SH-SY5Y (cell line): ENCODE measurements around the gene ABCG4.

ENCODE experiments used
- GATA2 ChIP-seq: IDR thresholded peaks from 2 replicates; pipeline ENCODE4 v1.6.1; 2011; ENCODE audit warnings: mild to moderate bottlenecking, low read depth, low read length
- GATA3 ChIP-seq: IDR thresholded peaks from 2 replicates; pipeline ENCODE4 v1.6.1; 2011; ENCODE audit warnings: low read depth, mild to moderate bottlenecking, low read length, moderate library complexity

GRCh38 chr11:119161871-119162270 lies 13.0 kb downstream of the ABCG4 start:
- TF ChIP-seq GATA2 (no peak), GATA3 (no peak)
